Tibial nerve (tissue), 3 donors: ENCODE results near the gene TOM1L1.

ENCODE experiments used
- CTCF ChIP-seq, 5 experiments: fragments of 200-600 bp in 3 of 5; fragments of 450-650 bp in 2 of 5; sonication (generic) in 3 of 5; IDR thresholded peaks; one replicate each; pipeline ENCODE4 v1.5.1; 2016 to 2019; ENCODE audit warnings: antibody characterized with exemption in 5 of 5, mild to moderate bottlenecking in 3 of 5, moderate library complexity in 2 of 5
- POLR2A ChIP-seq, 2 donors: fragments of 450-650 bp; IDR thresholded peaks; one replicate each; pipeline ENCODE4 v1.6.1; 2017; ENCODE audit warnings: antibody characterized with exemption in 2 of 2, mild to moderate bottlenecking in 2 of 2, moderate library complexity in 2 of 2

- TF ChIP-seq CTCF (IDR thresholded peaks at IDR 0.05), result no peak
- TF ChIP-seq POLR2A (IDR thresholded peaks at IDR 0.05), result no peak
These were observed 20.2 kb downstream of the TOM1L1 start for GRCh38 chr17:54920819-54921218.
